ENCODE data around the gene MTHFR.

The MTHFR gene

DNA sequence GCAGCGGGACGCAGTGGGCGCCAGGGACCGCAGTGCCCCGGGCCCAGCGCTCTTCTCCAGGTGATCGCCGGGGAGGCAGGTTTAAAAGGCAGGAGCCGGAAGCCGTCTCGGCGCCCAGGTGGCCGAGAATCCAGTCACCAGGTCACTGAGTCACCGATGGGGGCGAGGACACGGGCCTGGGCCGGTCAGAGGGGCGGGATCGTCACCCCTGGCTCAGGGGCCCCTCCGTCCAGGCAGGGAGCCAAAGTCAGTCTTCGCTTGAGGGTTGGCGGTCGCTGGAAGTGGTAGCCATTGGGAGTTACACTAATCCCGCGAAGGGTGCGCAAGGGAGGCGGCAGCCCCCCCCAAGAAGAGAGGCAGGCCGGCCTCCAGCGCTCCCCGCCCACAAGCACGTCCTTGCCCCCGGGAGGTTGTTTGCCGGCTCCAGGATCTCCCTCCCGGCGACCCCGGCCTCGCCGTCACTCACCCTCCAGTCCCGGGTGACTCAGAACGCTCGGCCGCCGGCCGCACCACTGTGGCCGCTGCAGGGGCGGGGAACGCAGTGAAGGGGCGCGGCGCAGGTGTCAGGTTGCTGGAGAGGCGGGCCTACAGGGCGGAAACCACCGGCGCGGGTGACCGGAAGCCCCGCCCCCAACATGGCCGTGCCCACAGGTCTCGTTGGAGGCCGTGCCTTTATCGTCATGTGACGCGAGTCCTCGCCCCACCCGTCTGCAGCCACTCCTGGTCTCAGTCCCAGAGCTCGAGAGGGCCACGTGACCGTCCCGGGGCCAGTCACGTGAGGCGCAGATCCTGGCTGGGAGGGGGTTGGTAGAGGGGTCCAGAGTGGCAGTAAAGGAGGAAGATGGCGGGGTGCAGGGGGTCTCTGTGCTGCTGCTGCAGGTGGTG lies at the start of gene MTHFR, which contains the start of gene CLCN6:
MTHFR (minus strand) TSS at position 543 of the 885 bp plus-strand sequence. CDS start 2,848 bp downstream, outside the sequence.
CLCN6 (plus strand) TSS at position 770 of the 885 bp plus-strand sequence; CDS start at position 842, 72 bp downstream.
- DNase-seq (ENCODE audit: low spot score), result peak; percentile 99

DNA sequence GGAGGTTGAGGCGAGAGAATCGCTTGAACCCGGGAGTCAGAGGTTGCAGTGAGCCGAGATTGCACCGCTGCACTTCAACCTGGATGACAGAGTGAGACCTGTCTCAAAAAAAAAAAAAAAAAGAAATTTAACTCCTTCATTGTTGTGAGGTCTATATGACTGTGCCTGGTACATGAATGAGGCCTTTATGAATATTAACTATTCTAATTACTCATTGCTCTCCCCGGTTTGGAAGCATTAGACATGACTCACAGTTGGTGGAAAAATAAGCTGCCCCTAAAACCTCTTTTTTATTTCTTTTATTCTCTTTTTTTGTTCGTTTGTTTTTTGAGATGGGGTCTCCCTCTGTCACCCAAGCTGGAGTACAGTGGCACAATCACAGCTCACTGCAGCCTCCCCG lies 49.7 kb upstream of the MTHFR start:
- no peak for DNase-seq (ENCODE audit: low spot score)

DNA sequence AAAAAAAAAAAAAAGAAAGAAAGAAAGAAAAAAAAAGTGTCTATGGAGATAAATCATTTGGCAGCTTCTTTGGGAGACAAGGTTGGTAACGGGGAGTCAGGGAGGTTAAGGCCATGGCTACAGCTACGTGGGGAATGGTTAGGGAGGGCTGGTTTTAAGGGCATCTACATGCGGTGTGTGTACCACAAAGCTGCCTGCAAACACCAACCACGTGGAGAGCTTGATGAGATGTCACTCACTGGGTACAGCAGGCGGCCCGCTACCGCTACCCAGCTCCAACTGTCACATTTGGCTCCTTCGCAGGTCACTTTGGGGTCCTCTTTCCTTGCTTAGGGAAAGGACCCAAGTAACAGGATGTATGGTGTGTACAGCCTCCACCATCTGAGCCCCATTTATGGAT lies 48.8 kb upstream of the MTHFR start:
- DNase-seq (ENCODE audit: low spot score), result no peak

DNA sequence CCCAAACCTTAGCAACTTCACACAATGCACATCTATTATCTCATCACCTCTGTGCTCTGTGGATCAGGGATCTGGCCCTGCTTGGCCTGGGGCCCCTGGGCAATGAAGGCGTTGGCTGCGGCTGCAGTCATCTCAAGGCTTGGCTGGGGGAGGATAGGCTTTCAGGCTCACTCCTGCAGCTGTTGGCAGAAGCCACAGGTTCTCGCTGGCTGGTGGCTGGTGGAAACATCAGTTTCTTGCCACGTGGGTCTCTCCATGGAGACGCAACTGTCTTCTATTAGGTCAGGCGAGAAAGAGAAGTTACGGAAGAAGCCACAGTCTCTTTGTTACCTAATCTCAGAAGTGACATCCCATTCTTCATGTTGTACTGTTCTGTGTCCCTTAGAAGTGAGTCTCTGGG lies 45.4 kb upstream of the MTHFR start:
- no peak for DNase-seq (ENCODE audit: low spot score)

DNA sequence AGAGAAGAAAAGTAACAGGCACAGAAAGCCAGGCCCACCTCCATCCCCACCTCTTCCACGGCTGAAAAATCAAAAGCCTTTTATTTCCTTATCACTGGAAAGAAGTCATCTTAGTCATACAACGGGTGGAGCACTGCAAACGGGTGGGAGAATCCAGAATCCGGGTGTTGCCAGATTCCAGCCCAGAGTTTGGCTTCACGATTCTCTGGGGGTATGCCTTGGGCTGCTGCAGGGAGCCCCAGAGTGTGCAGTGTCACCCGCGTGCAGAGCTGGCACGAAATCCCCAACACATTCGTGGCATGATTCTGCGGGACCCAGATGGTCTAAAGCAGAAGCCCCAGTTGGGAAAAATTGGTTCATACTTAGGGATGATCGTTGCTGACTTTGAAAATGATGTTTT lies 44.4 kb upstream of the MTHFR start:
- no peak for DNase-seq (ENCODE audit: low spot score)

DNA sequence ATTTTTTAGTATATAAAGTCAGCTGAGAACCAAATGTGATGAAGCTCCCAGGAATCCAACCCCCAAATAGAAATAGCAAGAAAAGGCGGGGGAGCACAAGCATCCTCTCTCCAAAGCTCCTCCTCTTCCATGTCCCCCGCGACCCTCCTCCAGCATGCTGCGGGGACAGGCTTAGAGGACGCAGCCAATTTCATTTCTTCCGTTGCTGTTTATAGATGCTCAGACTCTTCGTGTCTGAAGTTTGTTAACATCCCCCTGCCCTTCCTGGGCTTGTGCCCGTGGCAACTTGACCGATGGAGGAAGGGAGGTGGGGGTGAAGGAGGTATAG lies 42.6 kb upstream of the MTHFR start:
- no peak for DNase-seq (ENCODE audit: low spot score)

DNA sequence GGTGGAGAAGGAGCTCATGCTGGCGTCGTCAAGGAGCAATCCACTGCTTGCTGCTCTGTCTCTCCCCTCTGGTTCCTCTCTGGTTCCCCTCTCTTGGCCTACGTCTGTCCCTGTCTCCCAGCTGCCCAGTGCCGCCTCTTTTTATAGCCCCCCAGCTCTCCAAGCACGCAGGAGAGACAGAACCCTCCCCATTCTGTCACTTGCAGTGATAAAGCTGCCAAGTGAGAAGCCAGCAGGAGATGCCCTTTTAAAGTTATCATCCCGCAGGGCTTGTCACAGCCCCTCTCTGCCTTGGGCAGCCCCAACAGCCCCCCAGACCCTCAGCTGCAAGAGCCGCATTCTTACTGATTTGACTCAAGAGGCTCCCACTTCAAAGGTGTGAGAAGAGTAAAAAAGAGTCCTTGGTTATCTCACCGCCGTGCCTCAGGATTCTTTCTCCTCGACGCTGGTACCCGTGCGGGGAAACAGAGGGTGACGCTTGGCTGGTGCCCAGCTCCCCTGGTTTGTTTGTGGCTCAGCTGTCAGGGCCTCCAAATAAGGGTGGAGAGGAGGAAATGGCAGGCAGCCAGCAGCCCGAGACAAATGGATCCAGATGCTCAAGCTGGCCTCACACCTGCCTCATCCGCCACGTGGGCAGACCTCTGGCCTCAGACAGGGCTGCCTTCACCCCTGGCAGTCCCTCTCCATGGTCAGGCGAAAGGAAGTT lies 42.1 kb upstream of the MTHFR start, which contains the start of gene NPPA:
NPPA (minus strand) TSS at position 117 of the 706 bp plus-strand sequence; CDS start at position 18, 99 bp downstream.
- no peak for DNase-seq (ENCODE audit: low spot score)

DNA sequence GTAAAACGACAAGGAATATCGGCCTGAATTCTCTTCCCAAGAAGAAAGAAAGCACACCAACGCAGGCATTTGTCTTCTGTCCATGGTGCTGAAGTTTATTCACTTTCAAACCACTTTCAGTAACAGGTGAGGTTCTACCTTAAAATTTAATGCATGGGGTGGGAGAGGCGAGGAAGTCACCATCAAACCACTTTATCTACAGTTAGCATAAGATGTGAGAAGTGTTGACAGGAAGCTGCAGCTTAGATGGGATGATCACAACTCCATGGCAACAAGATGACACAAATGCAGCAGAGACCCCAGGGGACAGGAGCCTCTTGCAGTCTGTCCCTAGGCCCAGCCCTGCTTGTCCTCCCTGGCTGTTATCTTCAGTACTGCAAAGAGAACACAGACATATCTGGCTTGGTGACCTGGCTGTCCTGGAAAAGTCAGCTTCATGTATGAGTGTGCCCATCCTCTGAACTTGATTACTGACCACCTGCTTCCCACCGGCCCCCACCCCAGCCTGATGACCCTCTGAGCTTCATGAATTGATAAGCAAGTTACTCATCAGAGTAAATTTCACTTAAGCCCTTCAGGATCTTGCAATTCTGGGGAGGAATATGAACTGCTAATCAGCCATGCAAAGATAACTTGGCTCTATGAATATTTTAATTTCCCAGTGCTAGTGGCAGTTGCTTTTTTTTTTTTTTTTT lies 40.0 kb upstream of the MTHFR start:
- DNase-seq (ENCODE audit: low spot score), result no peak

DNA sequence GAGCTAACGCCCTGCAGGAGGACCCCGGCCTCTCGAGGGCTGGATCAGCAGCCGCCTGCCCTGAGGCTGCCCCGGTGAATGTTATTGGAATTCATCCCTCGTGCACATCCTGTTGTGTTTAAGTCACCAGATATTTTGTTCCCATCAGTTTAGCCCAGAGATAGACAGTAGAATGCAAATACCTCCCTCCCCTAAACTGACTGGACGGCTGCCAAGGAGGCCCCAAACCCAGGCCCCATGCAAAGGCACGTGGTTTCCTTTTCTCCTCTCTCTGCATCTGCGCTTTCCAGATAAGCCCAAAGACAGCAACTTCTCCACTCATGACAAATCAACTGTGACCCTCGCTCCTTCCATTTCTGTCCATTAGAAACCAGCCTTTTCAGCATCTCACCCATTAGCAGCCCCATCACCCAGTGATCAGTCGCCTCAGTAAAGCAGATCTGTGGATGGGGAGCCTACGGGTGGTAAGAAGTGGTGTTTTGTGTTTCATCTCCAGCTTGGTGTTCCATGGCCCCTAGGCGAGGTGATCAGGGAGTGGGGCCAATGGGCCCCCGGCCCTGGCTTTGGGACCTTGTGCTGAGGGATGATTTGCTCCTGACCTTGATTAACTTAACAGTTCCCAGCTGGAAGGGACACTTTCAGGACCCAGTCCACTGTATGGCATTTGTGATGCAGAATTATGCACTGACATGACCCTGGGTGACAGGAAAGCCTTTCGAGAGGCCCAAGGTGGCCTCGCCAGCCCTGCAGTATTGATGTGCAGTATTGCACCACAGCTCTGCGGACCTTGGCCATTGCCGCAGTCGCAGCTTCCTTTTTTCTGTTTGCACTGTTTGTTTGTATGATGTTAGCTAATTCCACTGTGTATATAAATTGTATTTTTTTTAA lies 36.6 kb upstream of the MTHFR start:
- DNase-seq (ENCODE audit: low spot score), result no peak

DNA sequence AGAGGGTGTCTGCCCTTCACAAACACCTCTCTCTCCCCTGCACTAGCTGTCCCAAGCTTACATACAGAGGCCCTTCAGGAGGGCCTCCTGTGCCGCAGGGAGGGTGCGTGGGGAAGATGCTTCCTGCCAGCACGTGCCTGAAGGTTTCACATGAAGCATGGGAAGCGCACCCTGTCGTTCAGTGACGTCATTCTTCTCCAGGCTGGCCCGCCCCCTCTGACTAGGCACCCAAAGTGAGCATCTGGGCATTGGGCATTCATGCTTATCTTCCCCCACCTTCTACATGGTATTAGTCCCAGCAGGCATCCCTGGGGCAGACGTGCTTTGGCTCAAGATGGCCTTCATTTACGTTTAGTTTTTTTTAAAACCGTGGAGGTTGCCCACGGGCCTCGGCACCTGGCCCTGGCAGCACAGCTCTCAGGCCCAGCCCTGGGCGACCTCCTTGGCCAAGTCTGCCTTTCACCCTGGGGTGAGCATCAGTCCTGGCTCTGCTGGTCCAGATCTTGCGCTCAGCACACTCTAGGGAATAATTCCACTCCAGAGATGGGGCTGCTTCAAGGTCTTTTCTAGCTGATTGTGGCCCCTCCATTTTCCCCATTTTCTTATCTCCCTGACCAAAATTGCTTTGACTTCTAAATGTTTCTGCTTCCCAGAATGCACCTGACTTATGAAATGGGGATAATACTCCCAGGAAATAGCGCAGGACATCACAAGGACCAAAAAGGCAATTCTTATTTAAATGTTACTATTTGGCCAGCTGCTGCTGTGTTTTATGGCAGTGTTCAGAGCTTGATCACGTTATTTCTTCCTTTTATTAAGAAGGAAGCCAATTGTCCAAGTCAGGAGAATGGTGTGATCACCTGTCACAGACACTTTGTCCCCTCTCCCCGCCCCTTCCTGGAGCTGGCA lies 35.7 kb upstream of the MTHFR start:
- DNase-seq (ENCODE audit: low spot score), result no peak

DNA sequence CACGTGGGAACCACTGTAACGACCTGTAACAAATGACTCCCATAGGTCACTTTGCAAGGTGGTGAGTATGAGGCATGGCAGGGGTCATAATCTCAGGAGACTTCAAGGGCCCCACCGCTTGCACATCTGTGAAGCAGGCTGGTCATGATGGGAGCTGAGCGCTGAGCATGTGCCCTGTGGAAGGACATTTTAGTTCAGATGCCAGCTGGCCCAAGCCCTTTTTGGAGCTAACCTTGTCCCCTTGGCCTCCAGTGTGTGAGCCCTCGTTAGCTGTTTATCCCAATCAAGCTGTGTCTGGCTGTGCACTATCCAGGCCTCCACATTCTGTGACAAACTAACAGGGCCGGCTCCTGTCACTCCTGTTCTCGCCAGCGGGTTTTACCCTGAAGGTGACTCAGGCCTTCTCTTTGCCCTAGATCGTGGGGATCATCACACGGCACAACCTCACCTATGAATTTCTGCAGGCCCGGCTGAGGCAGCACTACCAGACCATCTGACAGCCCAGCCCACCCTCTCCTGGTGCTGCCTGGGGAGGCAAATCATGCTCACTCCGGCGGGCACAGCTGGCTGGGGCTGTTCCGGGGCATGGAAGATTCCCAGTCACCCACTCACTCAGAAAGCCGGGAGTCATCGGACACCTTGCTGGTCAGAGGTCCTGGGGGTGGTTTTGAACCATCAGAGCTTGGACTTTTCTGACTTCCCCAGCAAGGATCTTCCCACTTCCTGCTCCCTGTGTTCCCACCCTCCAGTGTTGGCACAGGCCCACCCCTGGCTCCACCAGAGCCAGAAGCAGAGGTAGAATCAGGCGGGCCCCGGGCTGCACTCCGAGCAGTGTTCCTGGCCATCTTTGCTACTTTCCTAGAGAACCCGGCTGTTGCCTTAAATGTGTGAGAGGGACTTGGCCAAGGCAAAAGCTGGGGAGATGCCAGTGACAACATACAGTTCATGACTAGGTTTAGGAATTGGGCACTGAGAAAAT lies 34.3 kb upstream of the MTHFR start:
- DNase-seq (ENCODE audit: low spot score), result no peak

DNA sequence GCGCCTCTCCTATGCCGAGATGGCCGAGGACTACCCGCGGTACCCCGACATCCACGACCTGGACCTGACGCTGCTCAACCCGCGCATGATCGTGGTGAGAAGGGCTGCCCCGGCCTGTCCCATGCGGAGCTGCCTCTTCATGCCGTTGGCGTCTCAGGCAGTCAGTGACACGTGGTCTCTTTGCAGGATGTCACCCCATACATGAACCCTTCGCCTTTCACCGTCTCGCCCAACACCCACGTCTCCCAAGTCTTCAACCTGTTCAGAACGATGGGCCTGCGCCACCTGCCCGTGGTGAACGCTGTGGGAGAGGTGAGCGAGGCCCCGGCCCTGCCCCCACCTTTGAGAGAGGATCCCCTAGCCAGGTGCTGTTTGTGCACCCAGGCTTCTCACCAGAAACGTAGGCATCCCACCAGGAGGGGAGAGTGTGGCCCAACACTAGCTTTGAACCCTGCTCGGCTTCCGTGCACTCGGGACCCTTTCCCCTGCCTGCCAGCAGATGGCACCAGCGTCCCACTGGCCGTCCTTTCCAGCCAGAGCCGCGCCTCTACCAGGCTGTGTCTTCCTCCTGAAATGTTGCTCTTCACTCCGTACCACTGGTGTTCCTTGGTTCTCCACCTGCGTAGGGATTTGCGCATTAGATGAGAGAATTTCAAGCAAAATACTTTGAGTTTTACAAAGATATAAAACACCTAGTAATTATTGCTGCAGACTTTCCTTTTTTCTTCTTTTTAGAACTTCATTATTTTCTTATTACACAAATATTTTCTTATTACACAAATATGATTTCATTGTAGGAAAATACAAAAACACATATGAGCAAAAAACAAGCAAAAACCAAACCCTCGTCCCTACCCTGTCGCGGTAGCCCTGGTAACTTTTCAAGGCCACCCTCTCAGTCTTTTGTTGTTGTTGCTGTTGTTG lies 32.8 kb upstream of the MTHFR start:
- peak; percentile 50 for DNase-seq (ENCODE audit: low spot score)

DNA sequence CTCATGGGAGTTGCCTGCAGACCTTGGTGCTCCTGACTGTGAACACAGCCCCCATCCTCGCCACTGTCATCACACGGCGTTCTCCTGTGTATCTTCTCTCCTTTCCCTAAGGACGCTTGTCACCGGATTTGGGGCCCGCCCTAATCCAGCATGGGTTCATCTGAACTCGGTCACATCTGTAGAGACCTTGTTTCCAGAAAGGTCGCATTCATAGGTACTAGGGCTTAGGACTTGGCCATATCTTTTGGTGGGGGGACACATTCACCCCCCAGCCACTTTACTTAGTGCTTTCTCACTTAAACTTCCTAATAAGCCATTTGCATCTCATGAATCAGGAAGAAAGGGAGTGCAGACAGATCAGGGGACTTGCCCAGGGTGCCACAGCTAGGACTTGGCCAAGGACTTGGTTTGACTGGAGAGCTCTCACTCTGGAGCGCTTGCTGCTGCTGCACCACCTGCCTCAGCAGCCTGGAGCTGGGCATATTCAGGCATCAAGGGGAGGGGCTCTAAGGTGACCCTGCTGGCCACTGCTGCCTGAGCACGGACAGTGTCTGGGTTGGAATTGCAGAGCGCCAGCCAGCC lies 32.1 kb upstream of the MTHFR start:
- DNase-seq (ENCODE audit: low spot score), result no peak

DNA sequence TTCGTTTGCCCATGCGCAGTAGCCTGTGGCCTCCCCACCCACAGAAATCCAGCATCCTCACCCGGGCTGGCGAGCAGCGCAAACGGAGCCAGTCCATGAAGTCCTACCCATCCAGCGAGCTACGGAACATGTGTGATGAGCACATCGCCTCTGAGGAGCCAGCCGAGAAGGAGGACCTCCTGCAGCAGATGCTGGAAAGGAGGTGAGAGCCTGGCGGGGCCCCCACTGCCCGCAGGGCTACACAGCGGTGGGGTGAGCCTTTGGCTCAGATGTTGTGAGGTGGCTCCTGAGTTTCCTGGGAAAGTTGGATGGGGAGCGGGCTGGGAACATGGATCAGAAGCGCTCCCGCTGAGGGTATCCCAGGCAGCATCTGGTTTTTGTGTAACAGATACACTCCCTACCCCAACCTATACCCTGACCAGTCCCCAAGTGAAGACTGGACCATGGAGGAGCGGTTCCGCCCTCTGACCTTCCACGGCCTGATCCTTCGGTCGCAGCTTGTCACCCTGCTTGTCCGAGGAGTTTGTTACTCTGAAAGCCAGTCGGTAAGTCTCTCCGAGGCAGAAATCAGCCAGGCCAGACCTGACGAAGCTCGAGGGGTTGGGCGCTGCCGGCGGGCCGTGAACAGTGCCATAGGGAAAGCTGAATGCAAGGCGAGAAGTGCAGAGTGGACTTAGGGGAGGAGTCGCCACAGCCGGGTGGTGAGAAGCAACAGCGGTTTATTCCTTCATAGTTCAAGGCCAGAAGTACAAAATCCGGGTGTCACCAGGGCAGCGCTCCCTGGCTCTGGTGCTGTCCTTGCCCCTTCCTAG lies 31.4 kb upstream of the MTHFR start:
- no peak for DNase-seq (ENCODE audit: low spot score)

DNA sequence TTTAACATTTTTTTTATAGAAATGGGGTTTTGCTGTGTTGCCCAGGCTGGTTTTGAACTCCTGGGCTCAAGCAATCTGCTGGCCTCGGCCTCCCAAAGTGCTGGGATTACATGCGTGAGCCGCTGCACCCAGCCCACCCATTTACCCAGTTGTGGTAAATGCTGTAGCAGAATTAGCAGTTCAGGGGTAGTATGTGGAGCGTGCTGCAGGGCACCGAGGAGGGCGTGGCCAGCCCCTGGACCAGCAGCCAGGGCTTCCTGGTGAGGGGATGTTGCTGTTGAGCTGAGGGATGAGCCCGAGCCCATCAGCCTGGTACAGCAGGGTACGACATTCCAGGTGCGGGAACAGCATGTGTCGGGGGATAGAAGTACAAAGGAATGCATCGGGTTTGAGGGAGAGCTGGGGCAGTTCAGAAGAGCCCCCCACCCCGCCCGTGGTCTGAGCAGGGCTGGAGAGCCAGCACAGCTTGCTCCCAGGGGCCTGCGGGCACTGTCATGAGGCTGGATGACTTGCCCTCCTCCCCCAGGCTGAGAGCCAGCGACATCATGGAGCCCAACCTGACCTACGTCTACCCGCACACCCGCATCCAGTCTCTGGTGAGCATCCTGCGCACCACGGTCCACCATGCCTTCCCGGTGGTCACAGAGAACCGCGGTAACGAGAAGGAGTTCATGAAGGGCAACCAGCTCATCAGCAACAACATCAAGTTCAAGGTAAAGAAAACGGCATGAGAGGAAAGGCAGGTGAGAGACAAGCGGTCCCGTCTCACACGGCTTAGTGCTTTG lies 29.9 kb upstream of the MTHFR start:
- no peak for DNase-seq (ENCODE audit: low spot score)

DNA sequence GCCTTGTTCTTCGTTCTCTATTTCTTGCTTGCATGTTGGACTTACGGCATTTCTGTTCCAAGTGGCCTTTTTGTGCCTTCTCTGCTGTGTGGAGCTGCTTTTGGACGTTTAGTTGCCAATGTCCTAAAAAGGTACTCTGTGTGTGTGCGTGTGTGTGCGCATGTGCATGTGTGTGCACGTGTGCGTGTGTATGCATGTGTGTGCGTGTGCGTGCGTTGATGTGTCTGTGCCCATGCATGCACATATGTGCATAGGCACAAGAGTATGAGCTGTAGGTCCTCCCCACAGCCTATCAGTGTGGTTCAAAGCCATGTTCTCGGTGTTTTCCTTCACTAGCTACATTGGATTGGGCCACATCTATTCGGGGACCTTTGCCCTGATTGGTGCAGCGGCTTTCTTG lies 28.1 kb upstream of the MTHFR start:
- no peak for DNase-seq (ENCODE audit: low spot score)
